ENCODE measurements around the gene SECISBP2. TPM values are rescaled to one million over a fixed set of nuclear protein-coding genes. Genes with fewer than 3 reads are reported as not detected.

SECISBP2 gene
- total RNA-seq, 1 donor from 2014 or later, result 118 TPM

DNA sequence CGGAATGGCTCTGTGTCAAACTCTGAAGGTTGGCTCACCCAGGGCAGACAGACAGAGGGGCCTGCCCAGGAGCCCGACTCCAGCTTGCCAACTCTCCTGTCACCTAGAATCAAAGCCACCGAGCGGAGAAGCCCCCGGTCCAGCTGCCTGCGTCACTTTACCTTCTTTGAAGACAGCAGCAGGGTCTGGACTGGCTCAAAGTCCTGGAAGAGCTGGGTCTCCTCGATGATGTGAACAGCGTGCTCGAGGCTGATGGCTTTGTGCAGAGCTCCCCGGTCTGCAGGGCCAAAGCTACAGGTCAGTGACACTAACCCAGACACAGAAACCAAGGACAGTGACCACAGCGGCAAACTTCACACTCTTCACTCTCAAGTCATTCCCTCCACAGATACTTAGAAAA is 67.9 kb downstream of the SECISBP2 start:
- H3K79me2 ChIP-seq (ENCODE audit: low read depth), result no peaks in the 10 kb centered on the region
- H3K27ac ChIP-seq, result no peak overlapping the region
- H3K9me3 ChIP-seq (ENCODE audit: low read depth), result no peaks in the 10 kb centered on the region
- H3K9me3 Mint-ChIP-seq, result no peaks in the 10 kb centered on the region
- H3K4me1 ChIP-seq, result no peaks in the 10 kb centered on the region
- H3K36me3 Mint-ChIP-seq, result peaks cover 20% of the 10 kb centered on the region
- no peak overlapping the region for H3K4me3 Mint-ChIP-seq
- H3K36me3 ChIP-seq, result no peaks in the 10 kb centered on the region
- H3K4me3 ChIP-seq, result no peak overlapping the region
- H3K27ac Mint-ChIP-seq, result no peak overlapping the region
- H3K27me3 Mint-ChIP-seq (ENCODE audit: insufficient read depth, low read depth), result peaks cover 4% of the 10 kb centered on the region
- H3K4me1 Mint-ChIP-seq, result peaks cover 3% of the 10 kb centered on the region
- no peak overlapping the region for H2AFZ ChIP-seq (replicated peaks)
- DNase-seq (ENCODE audit: low spot score), result no peak
- H3K27me3 ChIP-seq, result no peaks in the 10 kb centered on the region
- no peak overlapping the region for H3K4me2 ChIP-seq
- H3K9ac ChIP-seq, result no peak overlapping the region
- no peaks in the 10 kb centered on the region for H3F3A ChIP-seq (ENCODE audit: low read depth)
- TF ChIP-seq EZH2phosphoT487 (IDR thresholded peaks at IDR 0.05) (no peak), EZH2 (IDR thresholded peaks at IDR 0.05) (no peak), CTCF (IDR thresholded peaks at IDR 0.05) (no peak)
- no peaks in the 10 kb centered on the region for H4K20me1 ChIP-seq (ENCODE audit: low read depth)

GRCh38 chr9:89386797-89387196 is 68.5 kb downstream of the SECISBP2 start:
- H3K9me3 Mint-ChIP-seq, result no peaks in the 10 kb centered on the region
- H3K27ac Mint-ChIP-seq, result no peak overlapping the region
- Histone ChIP-seq H2AFZ (replicated peaks) (no peak overlapping the region), H3K36me3 (no peaks in the 10 kb centered on the region), H3K4me2 (no peak overlapping the region), H3K27ac (no peak overlapping the region), H3K9ac (no peak overlapping the region), H3F3A (ENCODE audit: low read depth) (no peaks in the 10 kb centered on the region), H3K4me3 (no peak overlapping the region), H3K9me3 (ENCODE audit: low read depth) (no peaks in the 10 kb centered on the region), H3K4me1 (no peaks in the 10 kb centered on the region), H3K27me3 (no peaks in the 10 kb centered on the region), H3K79me2 (ENCODE audit: low read depth) (no peaks in the 10 kb centered on the region), H4K20me1 (ENCODE audit: low read depth) (no peaks in the 10 kb centered on the region)
- H3K4me1 Mint-ChIP-seq, result peaks cover 3% of the 10 kb centered on the region
- TF ChIP-seq EZH2 (IDR thresholded peaks at IDR 0.05), result no peak
- TF ChIP-seq CTCF (IDR thresholded peaks at IDR 0.05), result no peak
- no peak for TF ChIP-seq EZH2phosphoT487 (IDR thresholded peaks at IDR 0.05)
- H3K27me3 Mint-ChIP-seq (ENCODE audit: insufficient read depth, low read depth), result peaks cover 4% of the 10 kb centered on the region
- no peak for DNase-seq (ENCODE audit: low spot score)
- H3K4me3 Mint-ChIP-seq, result no peak overlapping the region
- H3K36me3 Mint-ChIP-seq, result peaks cover 23% of the 10 kb centered on the region

GRCh38 chr9:89387197-89387849 is 69.0 kb downstream of the SECISBP2 start:
- Histone ChIP-seq H3K36me3 (no peaks in the 10 kb centered on the region), H3K4me1 (no peaks in the 10 kb centered on the region), H3K4me2 (no peak overlapping the region), H3K9me3 (ENCODE audit: low read depth) (no peaks in the 10 kb centered on the region), H3K27ac (no peak overlapping the region), H3K27me3 (no peaks in the 10 kb centered on the region), H3K4me3 (no peak overlapping the region), H4K20me1 (ENCODE audit: low read depth) (no peaks in the 10 kb centered on the region), H3K79me2 (ENCODE audit: low read depth) (no peaks in the 10 kb centered on the region), H3F3A (ENCODE audit: low read depth) (no peaks in the 10 kb centered on the region), H2AFZ (replicated peaks) (no peak overlapping the region), H3K9ac (no peak overlapping the region)
- DNase-seq (ENCODE audit: low spot score), result no peak
- Mint-ChIP-seq H3K9me3 (no peaks in the 10 kb centered on the region), H3K36me3 (peaks cover 24% of the 10 kb centered on the region), H3K27ac (no peak overlapping the region), H3K4me3 (no peak overlapping the region), H3K4me1 (peaks cover 3% of the 10 kb centered on the region), H3K27me3 (ENCODE audit: insufficient read depth, low read depth) (peaks cover 3% of the 10 kb centered on the region)
- no peak for TF ChIP-seq EZH2phosphoT487 (IDR thresholded peaks at IDR 0.05)
- no peak for TF ChIP-seq CTCF (IDR thresholded peaks at IDR 0.05)
- TF ChIP-seq EZH2 (IDR thresholded peaks at IDR 0.05), result no peak
